GM12878 (cell line): ENCODE results near the gene BORCS8. TPM values are rescaled to one million over a fixed set of nuclear protein-coding genes. Genes with fewer than 3 reads are reported as not detected.

Source experiments
- ATAC-seq: fragments of 200-7000 bp; cut with Tn5 transposase; 3 replicates; pipeline ENCODE4 v1.9.1; 2020; ENCODE audit warnings: mild to moderate bottlenecking, moderate library complexity
- BruUV-seq: library from RNA; stranded (reverse); fragments of 400-500 nt; replicated peaks from 2 replicates; lab custom pipeline; 2021; lab: Mats Ljungman, UMichigan
- CTCF ChIA-PET: fragments of 300-600 bp; sonication (Branson Sonifier 250); formaldehyde crosslinking; extraction: SDS; loops from one replicate; lab custom pipeline; 2021; ENCODE audit warnings: inconsistent platforms; lab: Yijun Ruan, JAX
- POLR2A ChIA-PET: fragments of 350-600 bp; formaldehyde crosslinking; extraction: SDS; loops from one replicate; lab custom pipeline; 2021; ENCODE audit warnings: inconsistent platforms; lab: Charles Lee
- RAD21 ChIA-PET: fragments of 300-600 bp; sonication (Branson Sonifier 250); formaldehyde crosslinking; loops from one replicate; lab custom pipeline; 2023; ENCODE audit warnings: antibody characterized with exemption; ENCODE audit not compliant: unreplicated experiment; lab: Charles Lee
- SMC1A ChIA-PET: fragments of 300-600 bp; sonication (Branson Sonifier 250); formaldehyde crosslinking; loops from one replicate; lab custom pipeline; 2023; ENCODE audit not compliant: unreplicated experiment, uncharacterized antibody; lab: Charles Lee
- DNase-seq: peaks from one replicate; pipeline ENCODE4 v3.0.0-alpha.2; 2011; ENCODE audit warnings: low read depth, low spot score
- FAIRE-seq: peaks from 3 replicates; lab custom pipeline; 2011; peaks lifted over from hg19 to GRCh38; lab: Jason Lieb, UNC
- H2AFZ ChIP-seq: 2 replicates; pipeline ENCODE4 v1.6.0; 2011; ENCODE audit warnings: low read depth, low read length, control low read depth; ENCODE audit not compliant: control insufficient read depth
- H3K27ac ChIP-seq: 2 replicates; pipeline ENCODE4 v1.5.1; 2011; ENCODE audit warnings: control low read depth; ENCODE audit not compliant: control insufficient read depth, insufficient read depth
- H3K27me3 ChIP-seq, 2 experiments: replicated peaks in 1 of 2; 2 replicates each; pipeline versions ENCODE4 v1.6.0 to v1.6.1; 2011; ENCODE audit warnings: low read length in 1 of 2; ENCODE audit not compliant: control insufficient read depth in 2 of 2, insufficient read depth in 2 of 2
- H3K36me3 ChIP-seq, 2 experiments: 2 replicates each; pipeline ENCODE4 v1.5.1; 2011; ENCODE audit warnings: low read length in 1 of 2; ENCODE audit not compliant: control insufficient read depth in 2 of 2, insufficient read depth in 2 of 2
- H3K4me1 ChIP-seq: 2 replicates; pipeline ENCODE4 v1.6.1; 2011; ENCODE audit warnings: mild to moderate bottlenecking, low read length, moderate library complexity, mixed read lengths; ENCODE audit not compliant: control insufficient read depth, insufficient read depth
- H3K4me2 ChIP-seq: 2 replicates; pipeline ENCODE4 v1.6.0; 2011; ENCODE audit warnings: control low read depth; ENCODE audit not compliant: control insufficient read depth, insufficient read depth
- H3K4me3 ChIP-seq: fragments of 200-600 bp; sonication (generic); 2 replicates; pipeline ENCODE4 v1.5.1; 2016
- H3K79me2 ChIP-seq: 2 replicates; pipeline ENCODE4 v1.6.0; 2011; ENCODE audit warnings: low read length; ENCODE audit not compliant: control insufficient read depth, insufficient read depth
- H3K9ac ChIP-seq: 2 replicates; pipeline ENCODE4 v1.8.0; 2011; ENCODE audit warnings: low read length, control low read depth, mixed read lengths; ENCODE audit not compliant: control insufficient read depth, insufficient read depth
- H3K9me3 ChIP-seq: replicated peaks from 3 replicates; pipeline ENCODE4 v1.5.1; 2011; ENCODE audit warnings: mild to moderate bottlenecking, low read length; ENCODE audit not compliant: control insufficient read depth, insufficient read depth
- H4K20me1 ChIP-seq: 2 replicates; pipeline ENCODE4 v1.6.0; 2011; ENCODE audit not compliant: control insufficient read depth, insufficient read depth
- BCL11A ChIP-seq: IDR thresholded peaks from 2 replicates; pipeline ENCODE4 v1.6.1; 2011; ENCODE audit warnings: low read depth, low read length
- BMI1 ChIP-seq: fragments of 450-650 bp; IDR thresholded peaks from 2 replicates; pipeline ENCODE4 v1.6.1; 2016; ENCODE audit warnings: mild to moderate bottlenecking, moderate library complexity, borderline replicate concordance
- CUX1 ChIP-seq: IDR thresholded peaks from 2 replicates; pipeline ENCODE4 v1.6.1; 2012; ENCODE audit warnings: improper control_type of control experiment, low read depth, low read length; ENCODE audit not compliant: insufficient replicate concordance
- E4F1 ChIP-seq: fragments of 450-650 bp; IDR thresholded peaks from 2 replicates; pipeline ENCODE4 v1.6.1; 2018; ENCODE audit warnings: borderline replicate concordance, mild to moderate bottlenecking; ENCODE audit not compliant: partially characterized antibody
- FOXM1 ChIP-seq: IDR thresholded peaks from 2 replicates; pipeline ENCODE4 v1.6.1; 2012; ENCODE audit warnings: low read depth, mild to moderate bottlenecking, inconsistent platforms, low read length, moderate library complexity
- IRF3 ChIP-seq: fragments of 450-650 bp; IDR thresholded peaks from 2 replicates; pipeline ENCODE4 v1.6.1; 2014; ENCODE audit warnings: mild to moderate bottlenecking
- KAT2A ChIP-seq: conservative IDR thresholded peaks from 2 replicates; pipeline ENCODE4 v1.6.1; 2011; ENCODE audit warnings: low read depth, low read length; ENCODE audit not compliant: control insufficient read depth
- NR2C1 ChIP-seq: fragments of 450-650 bp; IDR thresholded peaks from 2 replicates; pipeline ENCODE4 v1.6.1; 2017; ENCODE audit warnings: antibody characterized with exemption, mild to moderate bottlenecking, moderate library complexity
- PBX3 ChIP-seq: IDR thresholded peaks from 2 replicates; pipeline ENCODE4 v1.6.1; 2011; ENCODE audit warnings: mild to moderate bottlenecking, low read depth, low read length, moderate library complexity; ENCODE audit not compliant: insufficient replicate concordance
- RAD21 ChIP-seq: IDR thresholded peaks from 2 replicates; pipeline ENCODE4 v1.6.1; 2011; ENCODE audit warnings: mild to moderate bottlenecking, low read depth, low read length, moderate library complexity; ENCODE audit not compliant: insufficient read depth
- ZNF24 ChIP-seq: fragments of 450-650 bp; IDR thresholded peaks from 2 replicates; pipeline ENCODE4 v1.6.1; 2017; ENCODE audit warnings: antibody characterized with exemption, mild to moderate bottlenecking
- WGBS: methylation state at CpG from one replicate; pipeline ENCODE4 v1.1.6; 2016; ENCODE audit warnings: low lambda C conversion rate; ENCODE audit not compliant: insufficient replicate concordance, insufficient coverage; ENCODE audit errors: missing lambda C conversion rate; 5-methylcytosine and 5-hydroxymethylcytosine counted together
- in situ Hi-C: fragments of 300-500 bp; cut with MboI; formaldehyde crosslinking; loops from 9 replicates; pipeline ENCODE4 v1.14.3; 2018; ENCODE audit warnings: mixed read lengths
- intact Hi-C: fragments of 100-400 bp; cut with micrococcal nuclease; formaldehyde crosslinking; loops from one replicate; pipeline ENCODE4 v1.14.2; 2022; ENCODE audit not compliant: unreplicated experiment
- polyA plus RNA-seq, 11 experiments: library from polyadenylated mRNA; depleted of rRNA in 4 of 11; unstranded in 6 of 11; stranded (reverse) in 5 of 11; fragments of >200 nt; fragmentation: Nextera tagmentation in 4 of 11; fragmentation: Illumina TruSeq in 1 of 11; extraction: Ambion mirVana in 4 of 11; extraction: Trizol in 1 of 11; gene quantifications; 1 replicate in 1 of 11; 2 replicates in 10 of 11; pipeline versions ENCODE4 v1.2.1 to v1.2.3, GENCODE V29; 2011 to 2016; ENCODE audit warnings: inconsistent platforms in 2 of 11, missing spikeins in 2 of 11, low read depth in 1 of 11
- total RNA-seq, 4 experiments: library from RNA; depleted of rRNA in 3 of 4; stranded (reverse); fragments of >200 nt in 3 of 4; fragmentation: Illumina TruSeq in 1 of 4; extraction: Trizol in 1 of 4; gene quantifications; 2 replicates each; pipeline versions ENCODE4 v1.2.1 to v1.2.3, GENCODE V29; 2013 to 2021

The BORCS8 gene
- total and polyA plus RNA-seq, 10 of the 15 experiments (the other 5 are each of a cell fraction or from before 2014, with no cell fraction given) = 3.7 to 40.3 (median 23.4) TPM

- ATAC-seq = no peak
- H3K9me3 ChIP-seq = no peaks in the 10 kb centered on the region
- TF ChIP-seq RAD21 (no peak), PBX3 (no peak), IRF3 (no peak), KAT2A (no peak), BMI1 (no peak), BCL11A (no peak), FOXM1 (no peak), CUX1 (no peak), NR2C1 (no peak), E4F1 (no peak), ZNF24 (no peak)
- TF ChIP-seq, all 136 proteins: peak for 0
- no peak for DNase-seq
- 44% methylated on average over 3 of the region's 3 CpGs for WGBS
- Histone ChIP-seq H3K27ac (peak overlapping the region; percentile 1), H3K9ac (no peak overlapping the region), H3K79me2 (peaks cover 10% of the 10 kb centered on the region), H4K20me1 (no peaks in the 10 kb centered on the region), H3K4me2 (peak overlapping the region; percentile 40), H3K4me1 (peaks cover 24% of the 10 kb centered on the region), H3K27me3 (no peaks in the 10 kb centered on the region), H2AFZ (no peak overlapping the region), H3K4me3 (peak overlapping the region; percentile 9; the same call in 1 of the 2 replicates), H3K36me3 (no peaks in the 10 kb centered on the region; a peak in 1 of 4 replicates)
- RAD21 ChIA-PET = interaction anchor here (14.0 kb wide), 1 partner anchor 14 kb away, joined by 394 read pairs; no protein-coding TSS in a partner anchor
- POLR2A ChIA-PET = interaction anchor here (4.0 kb wide), 1 partner anchor 10 kb away, joined by 74 read pairs; no protein-coding TSS in a partner anchor
- CTCF ChIA-PET = interaction anchor here (4.6 to 6.6 kb wide), 3 partner anchors 10 to 21 kb away, joined by 22 to 86 read pairs (median 23); no protein-coding TSS in a partner anchor
- intact Hi-C loops (no loop called here), in situ Hi-C loops (no loop called here)
- BruUV-seq = TSS peak; percentile 55
- SMC1A ChIA-PET = interaction anchor here (0.9 to 4.8 kb wide), 5 partner anchors 11 to 26 kb away, joined by 3 to 83 read pairs (median 3); no protein-coding TSS in a partner anchor
- no peak for FAIRE-seq
Measured at GRCh38 chr19:19167612-19168011, 24.3 kb downstream of the BORCS8 start.
